HepG2 (cell line): ENCODE measurements around the gene POLE3.

Source experiments
- CHD4 ChIP-seq: fragments of 200-600 bp; sonication (generic); IDR thresholded peaks from 2 replicates; pipeline ENCODE4 v1.7.0; 2017; ENCODE audit warnings: mild to moderate bottlenecking, low read length, borderline replicate concordance
- PCBP2 ChIP-seq: fragments of 200-400 bp; formaldehyde crosslinking; optimal IDR thresholded peaks from 2 replicates; pipeline ENCODE3; 2018; ENCODE audit warnings: low read length, low read depth; ENCODE audit not compliant: poor library complexity, severe bottlenecking
- SRSF9 ChIP-seq: fragments of 200-400 bp; formaldehyde crosslinking; IDR thresholded peaks from 2 replicates; pipeline ENCODE4 v1.6.1; 2018; ENCODE audit warnings: borderline replicate concordance, mild to moderate bottlenecking, low read depth, low read length; ENCODE audit not compliant: insufficient read depth, poor library complexity, severe bottlenecking
- TCF7L2 ChIP-seq: IDR thresholded peaks from 2 replicates; pipeline ENCODE4 v1.6.1; 2011; ENCODE audit warnings: mild to moderate bottlenecking, low read depth, low read length, moderate library complexity
- ZNF329 ChIP-seq: sonication (generic); formaldehyde crosslinking; IDR thresholded peaks from 2 replicates; pipeline ENCODE4 v1.9.0; 2021; ENCODE audit warnings: low read depth, mild to moderate bottlenecking, missing genetic modification reagents
- ZNF891 ChIP-seq: sonication (generic); formaldehyde crosslinking; IDR thresholded peaks from 2 replicates; pipeline ENCODE4 v1.5.0; 2020; ENCODE audit warnings: mild to moderate bottlenecking, missing genetic modification reagents
- TF ChIP-seq, protein P1 (sequence below): sonication (generic); formaldehyde crosslinking; IDR thresholded peaks from 2 replicates; pipeline ENCODE4 v1.5.0; 2020; ENCODE audit warnings: mild to moderate bottlenecking, missing genetic modification reagents, moderate library complexity
- TF ChIP-seq, protein P2 (sequence below): IDR thresholded peaks from 2 replicates; pipeline ENCODE4 v1.6.1; 2016; ENCODE audit warnings: mild to moderate bottlenecking

DNA sequence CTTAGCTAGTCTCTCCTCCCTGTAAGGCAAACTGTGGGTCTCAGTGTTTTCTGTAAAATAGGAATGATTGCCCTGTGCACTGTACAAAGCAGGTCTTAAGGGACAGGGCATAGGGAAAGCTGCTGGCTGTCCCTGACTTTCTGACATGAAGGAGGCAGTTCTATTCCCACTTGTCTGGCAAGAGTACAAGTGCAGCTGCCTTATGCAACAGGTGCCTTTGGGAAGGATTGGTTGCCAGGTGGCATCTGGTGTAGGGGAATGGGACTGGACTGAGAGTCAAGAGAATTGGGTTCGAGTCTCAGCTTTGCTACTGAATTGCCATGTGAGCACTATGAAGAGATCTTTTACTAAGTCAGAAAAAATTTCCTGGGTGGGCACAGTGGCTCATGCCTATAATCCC lies 51.1 kb downstream of the POLE3 start:
- TF ChIP-seq, protein P1, sequence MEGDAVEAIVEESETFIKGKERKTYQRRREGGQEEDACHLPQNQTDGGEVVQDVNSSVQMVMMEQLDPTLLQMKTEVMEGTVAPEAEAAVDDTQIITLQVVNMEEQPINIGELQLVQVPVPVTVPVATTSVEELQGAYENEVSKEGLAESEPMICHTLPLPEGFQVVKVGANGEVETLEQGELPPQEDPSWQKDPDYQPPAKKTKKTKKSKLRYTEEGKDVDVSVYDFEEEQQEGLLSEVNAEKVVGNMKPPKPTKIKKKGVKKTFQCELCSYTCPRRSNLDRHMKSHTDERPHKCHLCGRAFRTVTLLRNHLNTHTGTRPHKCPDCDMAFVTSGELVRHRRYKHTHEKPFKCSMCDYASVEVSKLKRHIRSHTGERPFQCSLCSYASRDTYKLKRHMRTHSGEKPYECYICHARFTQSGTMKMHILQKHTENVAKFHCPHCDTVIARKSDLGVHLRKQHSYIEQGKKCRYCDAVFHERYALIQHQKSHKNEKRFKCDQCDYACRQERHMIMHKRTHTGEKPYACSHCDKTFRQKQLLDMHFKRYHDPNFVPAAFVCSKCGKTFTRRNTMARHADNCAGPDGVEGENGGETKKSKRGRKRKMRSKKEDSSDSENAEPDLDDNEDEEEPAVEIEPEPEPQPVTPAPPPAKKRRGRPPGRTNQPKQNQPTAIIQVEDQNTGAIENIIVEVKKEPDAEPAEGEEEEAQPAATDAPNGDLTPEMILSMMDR (CRISPR knock-in tag) = no peak
- no peak for TF ChIP-seq ZNF329 (CRISPR knock-in tag)
- TF ChIP-seq SRSF9 = no peak
- TF ChIP-seq TCF7L2 = no peak
- no peak for TF ChIP-seq ZNF891 (CRISPR knock-in tag)
- TF ChIP-seq, protein P2, sequence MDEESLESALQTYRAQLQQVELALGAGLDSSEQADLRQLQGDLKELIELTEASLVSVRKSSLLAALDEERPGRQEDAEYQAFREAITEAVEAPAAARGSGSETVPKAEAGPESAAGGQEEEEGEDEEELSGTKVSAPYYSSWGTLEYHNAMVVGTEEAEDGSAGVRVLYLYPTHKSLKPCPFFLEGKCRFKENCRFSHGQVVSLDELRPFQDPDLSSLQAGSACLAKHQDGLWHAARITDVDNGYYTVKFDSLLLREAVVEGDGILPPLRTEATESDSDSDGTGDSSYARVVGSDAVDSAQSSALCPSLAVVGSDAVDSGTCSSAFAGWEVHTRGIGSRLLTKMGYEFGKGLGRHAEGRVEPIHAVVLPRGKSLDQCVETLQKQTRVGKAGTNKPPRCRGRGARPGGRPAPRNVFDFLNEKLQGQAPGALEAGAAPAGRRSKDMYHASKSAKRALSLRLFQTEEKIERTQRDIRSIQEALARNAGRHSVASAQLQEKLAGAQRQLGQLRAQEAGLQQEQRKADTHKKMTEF = no peak
- TF ChIP-seq CHD4 = no peak
- no peak for TF ChIP-seq PCBP2
